Omental fat pad (tissue), 4 donors: Measurements from ENCODE around the gene GAS2L1. TPM values are rescaled to one million over a fixed set of nuclear protein-coding genes. Genes with fewer than 3 reads are reported as not detected.

Experiments
- ATAC-seq: fragments of 150-250 bp; one replicate; pipeline ENCODE4 v1.9.1; 2016; ENCODE audit warnings: mild to moderate bottlenecking, moderate library complexity; ENCODE audit not compliant: low FRiP score
- DNase-seq: peaks from one replicate; pipeline ENCODE4 v3.0.0-alpha.2; 2019; ENCODE audit warnings: low spot score
- CTCF ChIP-seq, 3 donors: fragments of 450-650 bp; IDR thresholded peaks; one replicate each; pipeline ENCODE4 v1.5.1; 2016 to 2017; ENCODE audit warnings: antibody characterized with exemption in 3 of 3, mild to moderate bottlenecking in 3 of 3, moderate library complexity in 2 of 3
- total RNA-seq, 4 donors: library from RNA; depleted of rRNA; stranded (reverse); fragments of >200 nt; gene quantifications; one replicate each; pipeline ENCODE4 v1.1.0, GENCODE V29; 2016

Gene GAS2L1
- total RNA-seq: 10 to 100 TPM; 13.4 to 29.0 (median 22.7) TPM

- no peak for DNase-seq
Measured at GRCh38 chr22:29306175-29306834, at the start of gene GAS2L1. GAS2L1 (plus strand) TSS chr22:29306650; CDS start chr22:29308106, 1,456 bp downstream.

GRCh38 chr22:29257751-29258181 lies 48.7 kb upstream of the GAS2L1 start:
- no peak for ATAC-seq
- TF ChIP-seq CTCF (IDR thresholded peaks at IDR 0.05): no peak
- DNase-seq: no peak

More at GRCh38 chr22:29306175-29306834, at the start of gene GAS2L1:
- peak; percentile 47 for ATAC-seq
- TF ChIP-seq CTCF (IDR thresholded peaks at IDR 0.05): no peak

GRCh38 chr22:29258407-29259252 lies 47.8 kb upstream of the GAS2L1 start:
- DNase-seq (no peak), ATAC-seq (no peak)
- TF ChIP-seq CTCF (IDR thresholded peaks at IDR 0.05): no peak

GRCh38 chr22:29259253-29259899 lies 47.1 kb upstream of the GAS2L1 start:
- ATAC-seq (no peak), DNase-seq (no peak)
- no peak for TF ChIP-seq CTCF (IDR thresholded peaks at IDR 0.05)

- ATAC-seq (no peak), DNase-seq (no peak)
- no peak for TF ChIP-seq CTCF (IDR thresholded peaks at IDR 0.05)
Measured at GRCh38 chr22:29260031-29260560, 46.4 kb upstream of the GAS2L1 start.

GRCh38 chr22:29260601-29261315 lies 45.7 kb upstream of the GAS2L1 start:
- TF ChIP-seq CTCF (IDR thresholded peaks at IDR 0.05): no peak
- DNase-seq (no peak), ATAC-seq (no peak)
